GM12878 (cell line): ENCODE data around the gene AMPD3. TPM values are rescaled to one million over a fixed set of nuclear protein-coding genes. Genes with fewer than 3 reads are reported as not detected.
A peak's percentile ranks its signal among the peaks of the same experiment; 100 is the strongest.

Experiments used
- ATAC-seq: fragments of 200-7000 bp; cut with Tn5 transposase; 3 replicates; pipeline ENCODE4 v1.9.1; 2020; ENCODE audit warnings: mild to moderate bottlenecking, moderate library complexity
- BruUV-seq: library from RNA; stranded (reverse); fragments of 400-500 nt; replicated peaks from 2 replicates; lab custom pipeline; 2021; lab: Mats Ljungman, UMichigan
- CTCF ChIA-PET: fragments of 300-600 bp; sonication (Branson Sonifier 250); formaldehyde crosslinking; extraction: SDS; loops from one replicate; lab custom pipeline; 2021; ENCODE audit warnings: inconsistent platforms; lab: Yijun Ruan, JAX
- POLR2A ChIA-PET: fragments of 350-600 bp; formaldehyde crosslinking; extraction: SDS; loops from one replicate; lab custom pipeline; 2021; ENCODE audit warnings: inconsistent platforms; lab: Charles Lee
- RAD21 ChIA-PET: fragments of 300-600 bp; sonication (Branson Sonifier 250); formaldehyde crosslinking; loops from one replicate; lab custom pipeline; 2023; ENCODE audit warnings: antibody characterized with exemption; ENCODE audit not compliant: unreplicated experiment; lab: Charles Lee
- SMC1A ChIA-PET: fragments of 300-600 bp; sonication (Branson Sonifier 250); formaldehyde crosslinking; loops from one replicate; lab custom pipeline; 2023; ENCODE audit not compliant: unreplicated experiment, uncharacterized antibody; lab: Charles Lee
- DNase-seq: peaks from one replicate; pipeline ENCODE4 v3.0.0-alpha.2; 2011; ENCODE audit warnings: low read depth, low spot score
- FAIRE-seq: peaks from 3 replicates; lab custom pipeline; 2011; peaks lifted over from hg19 to GRCh38; lab: Jason Lieb, UNC
- H2AFZ ChIP-seq: 2 replicates; pipeline ENCODE4 v1.6.0; 2011; ENCODE audit warnings: low read depth, low read length, control low read depth; ENCODE audit not compliant: control insufficient read depth
- H3K27ac ChIP-seq: 2 replicates; pipeline ENCODE4 v1.5.1; 2011; ENCODE audit warnings: control low read depth; ENCODE audit not compliant: control insufficient read depth, insufficient read depth
- H3K27me3 ChIP-seq, 2 experiments: replicated peaks in 1 of 2; 2 replicates each; pipeline versions ENCODE4 v1.6.0 to v1.6.1; 2011; ENCODE audit warnings: low read length in 1 of 2; ENCODE audit not compliant: control insufficient read depth in 2 of 2, insufficient read depth in 2 of 2
- H3K36me3 ChIP-seq, 2 experiments: 2 replicates each; pipeline ENCODE4 v1.5.1; 2011; ENCODE audit warnings: low read length in 1 of 2; ENCODE audit not compliant: control insufficient read depth in 2 of 2, insufficient read depth in 2 of 2
- H3K4me1 ChIP-seq: 2 replicates; pipeline ENCODE4 v1.6.1; 2011; ENCODE audit warnings: mild to moderate bottlenecking, low read length, moderate library complexity, mixed read lengths; ENCODE audit not compliant: control insufficient read depth, insufficient read depth
- H3K4me2 ChIP-seq: 2 replicates; pipeline ENCODE4 v1.6.0; 2011; ENCODE audit warnings: control low read depth; ENCODE audit not compliant: control insufficient read depth, insufficient read depth
- H3K4me3 ChIP-seq: fragments of 200-600 bp; sonication (generic); 2 replicates; pipeline ENCODE4 v1.5.1; 2016
- H3K79me2 ChIP-seq: 2 replicates; pipeline ENCODE4 v1.6.0; 2011; ENCODE audit warnings: low read length; ENCODE audit not compliant: control insufficient read depth, insufficient read depth
- H3K9ac ChIP-seq: 2 replicates; pipeline ENCODE4 v1.8.0; 2011; ENCODE audit warnings: low read length, control low read depth, mixed read lengths; ENCODE audit not compliant: control insufficient read depth, insufficient read depth
- H3K9me3 ChIP-seq: replicated peaks from 3 replicates; pipeline ENCODE4 v1.5.1; 2011; ENCODE audit warnings: mild to moderate bottlenecking, low read length; ENCODE audit not compliant: control insufficient read depth, insufficient read depth
- H4K20me1 ChIP-seq: 2 replicates; pipeline ENCODE4 v1.6.0; 2011; ENCODE audit not compliant: control insufficient read depth, insufficient read depth
- CHD2 ChIP-seq: IDR thresholded peaks from 2 replicates; pipeline ENCODE4 v1.6.1; 2011; ENCODE audit warnings: low read depth, low read length, improper control_type of control experiment, borderline replicate concordance
- NBN ChIP-seq: fragments of 450-650 bp; IDR thresholded peaks from 2 replicates; pipeline ENCODE4 v1.6.1; 2016
- SMAD1 ChIP-seq: fragments of 450-650 bp; IDR thresholded peaks from 2 replicates; pipeline ENCODE4 v1.6.1; 2018; ENCODE audit warnings: mild to moderate bottlenecking, low read depth; ENCODE audit not compliant: partially characterized antibody
- STAT3 ChIP-seq: IDR thresholded peaks from 2 replicates; pipeline ENCODE4 v1.6.1; 2011; ENCODE audit warnings: low read depth, low read length, improper control_type of control experiment
- WGBS: methylation state at CpG from one replicate; pipeline ENCODE4 v1.1.6; 2016; ENCODE audit warnings: low lambda C conversion rate; ENCODE audit not compliant: insufficient replicate concordance, insufficient coverage; ENCODE audit errors: missing lambda C conversion rate; 5-methylcytosine and 5-hydroxymethylcytosine counted together
- in situ Hi-C: fragments of 300-500 bp; cut with MboI; formaldehyde crosslinking; loops from 9 replicates; pipeline ENCODE4 v1.14.3; 2018; ENCODE audit warnings: mixed read lengths
- intact Hi-C: fragments of 100-400 bp; cut with micrococcal nuclease; formaldehyde crosslinking; loops from one replicate; pipeline ENCODE4 v1.14.2; 2022; ENCODE audit not compliant: unreplicated experiment
- polyA plus RNA-seq, 11 experiments: library from polyadenylated mRNA; depleted of rRNA in 4 of 11; unstranded in 6 of 11; stranded (reverse) in 5 of 11; fragments of >200 nt; fragmentation: Nextera tagmentation in 4 of 11; fragmentation: Illumina TruSeq in 1 of 11; extraction: Ambion mirVana in 4 of 11; extraction: Trizol in 1 of 11; gene quantifications; 1 replicate in 1 of 11; 2 replicates in 10 of 11; pipeline versions ENCODE4 v1.2.1 to v1.2.3, GENCODE V29; 2011 to 2016; ENCODE audit warnings: inconsistent platforms in 2 of 11, missing spikeins in 2 of 11, low read depth in 1 of 11
- total RNA-seq, 4 experiments: library from RNA; depleted of rRNA in 3 of 4; stranded (reverse); fragments of >200 nt in 3 of 4; fragmentation: Illumina TruSeq in 1 of 4; extraction: Trizol in 1 of 4; gene quantifications; 2 replicates each; pipeline versions ENCODE4 v1.2.1 to v1.2.3, GENCODE V29; 2013 to 2021
- TF ChIP-seq, protein P1 (sequence below): fragments of 450-650 bp; IDR thresholded peaks from 2 replicates; pipeline ENCODE4 v1.6.1; 2018; ENCODE audit warnings: borderline replicate concordance, mild to moderate bottlenecking; ENCODE audit not compliant: partially characterized antibody
- TF ChIP-seq, protein P2 (sequence below), 3 experiments: IDR thresholded peaks in 2 of 3; conservative IDR thresholded peaks in 1 of 3; 2 replicates each; pipeline ENCODE4 v1.5.1; 2011; ENCODE audit warnings: low read depth in 3 of 3, low read length in 3 of 3, mild to moderate bottlenecking in 3 of 3, control low read depth in 2 of 3, moderate library complexity in 2 of 3, inconsistent platforms in 1 of 3, mixed read lengths in 1 of 3; ENCODE audit not compliant: control insufficient read depth in 2 of 3, insufficient read depth in 1 of 3; ENCODE audit errors: extremely low read depth in 1 of 3

Gene AMPD3
- total and polyA plus RNA-seq, 10 of the 15 experiments (the other 5 are each of a cell fraction or from before 2014, with no cell fraction given): 5.6 to 28.6 (median 15.9) TPM

DNA sequence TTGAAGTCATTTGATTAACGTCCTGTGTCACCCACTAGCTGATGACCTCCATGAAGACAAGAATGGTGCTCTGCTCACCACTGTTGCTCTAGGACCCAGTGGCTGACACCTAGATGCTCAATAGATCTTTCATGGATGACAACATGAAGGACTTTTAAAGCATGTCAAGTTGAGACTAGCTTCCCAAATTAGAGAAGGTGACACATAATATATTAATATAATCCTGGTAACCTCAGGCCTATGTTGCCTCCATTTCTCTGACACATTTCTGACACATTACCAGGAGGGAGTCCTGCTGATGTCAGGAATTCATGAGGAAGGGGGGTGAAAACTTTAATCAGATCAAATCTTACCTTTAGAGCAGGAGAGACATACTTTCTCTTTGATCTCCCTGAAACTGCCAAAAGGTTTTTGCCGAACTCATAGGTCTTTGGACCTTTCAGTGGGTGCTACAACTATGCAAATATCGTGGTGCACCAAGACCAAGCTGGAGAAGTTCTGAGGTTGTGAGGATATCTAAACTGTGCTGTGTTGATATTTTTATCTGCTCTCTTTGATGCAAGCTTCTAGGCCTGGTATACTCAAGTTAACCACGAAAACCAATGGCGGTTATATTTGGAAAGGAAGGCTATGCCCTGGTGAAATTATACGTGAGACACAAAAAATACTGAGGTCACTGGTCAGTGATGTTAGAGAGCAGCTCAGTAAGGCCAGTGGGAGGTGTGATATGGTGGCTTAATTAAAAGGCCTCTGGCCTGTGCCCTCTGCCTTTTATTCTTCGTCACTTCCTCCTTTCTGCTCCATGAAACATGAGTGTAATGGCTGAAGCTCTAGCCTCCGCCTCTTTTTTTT lies 13.2 kb upstream of the AMPD3 start (continued):
- TF ChIP-seq, protein P1, sequence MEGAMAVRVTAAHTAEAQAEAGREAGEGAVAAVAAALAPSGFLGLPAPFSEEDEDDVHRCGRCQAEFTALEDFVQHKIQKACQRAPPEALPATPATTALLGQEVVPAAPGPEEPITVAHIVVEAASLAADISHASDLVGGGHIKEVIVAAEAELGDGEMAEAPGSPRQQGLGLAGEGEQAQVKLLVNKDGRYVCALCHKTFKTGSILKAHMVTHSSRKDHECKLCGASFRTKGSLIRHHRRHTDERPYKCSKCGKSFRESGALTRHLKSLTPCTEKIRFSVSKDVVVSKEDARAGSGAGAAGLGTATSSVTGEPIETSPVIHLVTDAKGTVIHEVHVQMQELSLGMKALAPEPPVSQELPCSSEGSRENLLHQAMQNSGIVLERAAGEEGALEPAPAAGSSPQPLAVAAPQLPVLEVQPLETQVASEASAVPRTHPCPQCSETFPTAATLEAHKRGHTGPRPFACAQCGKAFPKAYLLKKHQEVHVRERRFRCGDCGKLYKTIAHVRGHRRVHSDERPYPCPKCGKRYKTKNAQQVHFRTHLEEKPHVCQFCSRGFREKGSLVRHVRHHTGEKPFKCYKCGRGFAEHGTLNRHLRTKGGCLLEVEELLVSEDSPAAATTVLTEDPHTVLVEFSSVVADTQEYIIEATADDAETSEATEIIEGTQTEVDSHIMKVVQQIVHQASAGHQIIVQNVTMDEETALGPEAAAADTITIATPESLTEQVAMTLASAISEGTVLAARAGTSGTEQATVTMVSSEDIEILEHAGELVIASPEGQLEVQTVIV: no peak

GRCh38 chr11:10443152-10443551 lies 11.9 kb upstream of the AMPD3 start:
- ATAC-seq (no peak), DNase-seq (no peak), FAIRE-seq (no peak)
- ChIA-PET SMC1A (interaction anchor here (1.0 to 5.2 kb wide), 8 partner anchors 11 to 299 kb away, joined by 3 to 44 read pairs (median 14); partner anchors contain the start of gene AMPD3), CTCF (interaction anchor here (0.7 to 9.0 kb wide), 5 partner anchors 11 to 79 kb away, joined by 3 to 69 read pairs (median 8); partner anchors contain the start of gene AMPD3), POLR2A (interaction anchor here (3.7 to 3.9 kb wide), 2 partner anchors 10 to 14 kb away, joined by 19 to 21 read pairs; no protein-coding TSS in a partner anchor), RAD21 (interaction anchor here (1.4 to 5.9 kb wide), 4 partner anchors 11 to 97 kb away, joined by 4 to 51 read pairs (median 10); partner anchors contain the start of gene AMPD3)
- Histone ChIP-seq H3K27ac (no peak overlapping the region), H4K20me1 (no peaks in the 10 kb centered on the region), H3K4me2 (peak overlapping the region; percentile 59), H3K9ac (no peak overlapping the region), H3K9me3 (no peaks in the 10 kb centered on the region), H2AFZ (no peak overlapping the region), H3K4me3 (no peak overlapping the region), H3K36me3 (no peaks in the 10 kb centered on the region), H3K27me3 (peaks cover 0 to 3% of the 10 kb centered on the region in 2 experiments; a peak in 1 of 4 replicates), H3K79me2 (no peaks in the 10 kb centered on the region), H3K4me1 (peaks cover 18% of the 10 kb centered on the region)
- WGBS: 97% methylated on average over 7 of the region's 7 CpGs
- intact Hi-C loops: no loop called here
- no TSS peak for BruUV-seq
- no peak for TF ChIP-seq SMAD1
- TF ChIP-seq CHD2: no peak
- TF ChIP-seq NBN: no peak
- TF ChIP-seq STAT3: no peak
- TF ChIP-seq, protein P2, sequence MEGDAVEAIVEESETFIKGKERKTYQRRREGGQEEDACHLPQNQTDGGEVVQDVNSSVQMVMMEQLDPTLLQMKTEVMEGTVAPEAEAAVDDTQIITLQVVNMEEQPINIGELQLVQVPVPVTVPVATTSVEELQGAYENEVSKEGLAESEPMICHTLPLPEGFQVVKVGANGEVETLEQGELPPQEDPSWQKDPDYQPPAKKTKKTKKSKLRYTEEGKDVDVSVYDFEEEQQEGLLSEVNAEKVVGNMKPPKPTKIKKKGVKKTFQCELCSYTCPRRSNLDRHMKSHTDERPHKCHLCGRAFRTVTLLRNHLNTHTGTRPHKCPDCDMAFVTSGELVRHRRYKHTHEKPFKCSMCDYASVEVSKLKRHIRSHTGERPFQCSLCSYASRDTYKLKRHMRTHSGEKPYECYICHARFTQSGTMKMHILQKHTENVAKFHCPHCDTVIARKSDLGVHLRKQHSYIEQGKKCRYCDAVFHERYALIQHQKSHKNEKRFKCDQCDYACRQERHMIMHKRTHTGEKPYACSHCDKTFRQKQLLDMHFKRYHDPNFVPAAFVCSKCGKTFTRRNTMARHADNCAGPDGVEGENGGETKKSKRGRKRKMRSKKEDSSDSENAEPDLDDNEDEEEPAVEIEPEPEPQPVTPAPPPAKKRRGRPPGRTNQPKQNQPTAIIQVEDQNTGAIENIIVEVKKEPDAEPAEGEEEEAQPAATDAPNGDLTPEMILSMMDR (IDR thresholded peaks at IDR 0.05 in 2 of 3, conservative IDR thresholded peaks at IDR 0.05 in 1 of 3; ENCODE audit: control insufficient read depth in 2 of 3, extremely low read depth in 1 of 3, insufficient read depth in 1 of 3, low read depth in 3 of 3, low read length in 3 of 3): no peak
- in situ Hi-C loops: no loop called here
